Raji (cell line): ENCODE data around the gene PHKA1.

Experiments
- POLR2A ChIP-seq: IDR thresholded peaks from 2 replicates; pipeline ENCODE4 v1.6.1; 2011; ENCODE audit warnings: low read depth, low read length, control low read depth; ENCODE audit not compliant: insufficient read depth

Gene PHKA1

GRCh38 chrX:72604705-72605104, 109.4 kb downstream of the PHKA1 start:
- no peak for TF ChIP-seq POLR2A

GRCh38 chrX:72604112-72604511, 110.0 kb downstream of the PHKA1 start:
- TF ChIP-seq POLR2A: no peak

- TF ChIP-seq POLR2A: no peak
Observed at GRCh38 chrX:72584163-72584562, 129.9 kb downstream of the PHKA1 start.

- no peak for TF ChIP-seq POLR2A
Observed at GRCh38 chrX:72576141-72576894, 137.8 kb downstream of the PHKA1 start.

GRCh38 chrX:72573158-72573511, 141.0 kb downstream of the PHKA1 start:
- TF ChIP-seq POLR2A: no peak

- peak; percentile 35; the same call in 1 of the 2 replicates for TF ChIP-seq POLR2A
Observed at GRCh38 chrX:72572248-72573157, 141.6 kb downstream of the PHKA1 start, which contains the start of gene HDAC8. TSS of gene HDAC8 (minus strand) at chrX:72572843. CDS start at chrX:72572761, 82 bp downstream.

- no peak for TF ChIP-seq POLR2A
Observed at GRCh38 chrX:72569786-72570185, 144.3 kb downstream of the PHKA1 start.

GRCh38 chrX:72568406-72569092, 145.6 kb downstream of the PHKA1 start:
- no peak for TF ChIP-seq POLR2A

GRCh38 chrX:72566448-72566847, 147.7 kb downstream of the PHKA1 start:
- no peak for TF ChIP-seq POLR2A

- no peak for TF ChIP-seq POLR2A
Observed at GRCh38 chrX:72554448-72555140, 159.5 kb downstream of the PHKA1 start.

GRCh38 chrX:72545990-72546389, 168.1 kb downstream of the PHKA1 start:
- TF ChIP-seq POLR2A: no peak

GRCh38 chrX:72540318-72540717, 173.8 kb downstream of the PHKA1 start:
- no peak for TF ChIP-seq POLR2A

GRCh38 chrX:72539822-72540221, 174.3 kb downstream of the PHKA1 start:
- no peak for TF ChIP-seq POLR2A

- TF ChIP-seq POLR2A: no peak
Observed at GRCh38 chrX:72536542-72536941, 177.6 kb downstream of the PHKA1 start.

GRCh38 chrX:72532366-72532765, 181.7 kb downstream of the PHKA1 start:
- TF ChIP-seq POLR2A: no peak
